Measurements from ENCODE around the gene THNSL1.

Gene THNSL1

DNA sequence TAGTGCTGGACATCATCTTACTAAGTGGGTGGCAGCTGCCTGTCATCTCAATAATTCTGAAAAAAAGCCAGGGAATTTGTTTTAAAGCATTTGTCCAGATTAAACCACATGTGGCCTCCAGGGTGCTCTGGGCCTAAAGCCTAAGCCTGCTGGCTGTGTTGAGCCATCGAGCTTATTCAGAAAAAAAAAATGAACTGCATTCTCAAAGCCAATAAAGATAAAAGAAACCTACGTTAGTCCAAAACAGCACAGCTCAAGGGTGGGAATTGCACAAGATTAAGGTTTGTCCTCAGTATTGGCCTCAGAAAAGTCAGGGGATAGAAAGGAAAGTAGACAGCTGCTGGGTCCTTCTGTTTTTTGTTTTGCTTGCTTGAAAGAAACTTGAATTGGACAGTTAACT is 41.4 kb upstream of the THNSL1 start:
- H3K4me2 ChIP-seq (ENCODE audit: low read depth, low read length, poor library complexity, severe bottlenecking) = no peak overlapping the region
- H3K4me1 ChIP-seq (ENCODE audit: insufficient read depth, low read length, poor library complexity, severe bottlenecking) = no peaks in the 10 kb centered on the region
- TF ChIP-seq EZH2phosphoT487 (IDR thresholded peaks at IDR 0.05; ENCODE audit: borderline replicate concordance) (no peak), CTCF (conservative IDR thresholded peaks at IDR 0.05; ENCODE audit: low read length) (no peak)
- H3K36me3 ChIP-seq (ENCODE audit: insufficient read depth, low read length) = no peaks in the 10 kb centered on the region
- no peaks in the 10 kb centered on the region for H3K9me3 ChIP-seq (ENCODE audit: insufficient read depth, low read depth, low read length)
- H2AFZ ChIP-seq (ENCODE audit: low read length) = no peak overlapping the region
- no peaks in the 10 kb centered on the region for H4K20me1 ChIP-seq (ENCODE audit: insufficient read depth, low read length, poor library complexity, severe bottlenecking)
- no peaks in the 10 kb centered on the region for H3F3A ChIP-seq (ENCODE audit: low read depth)
- H3K27me3 ChIP-seq (ENCODE audit: insufficient read depth, low read length, poor library complexity, severe bottlenecking) = no peaks in the 10 kb centered on the region
- H3K9ac ChIP-seq (ENCODE audit: low read depth, low read length, poor library complexity, severe bottlenecking) = no peak overlapping the region
- no peak overlapping the region for H3K4me3 ChIP-seq (ENCODE audit: low read length, poor library complexity, severe bottlenecking)
- no peaks in the 10 kb centered on the region for H3K79me2 ChIP-seq (ENCODE audit: insufficient read depth, low read length)
- no peaks in the 10 kb centered on the region for H3K9me2 ChIP-seq (replicated peaks; ENCODE audit: low read depth, low read length)

DNA sequence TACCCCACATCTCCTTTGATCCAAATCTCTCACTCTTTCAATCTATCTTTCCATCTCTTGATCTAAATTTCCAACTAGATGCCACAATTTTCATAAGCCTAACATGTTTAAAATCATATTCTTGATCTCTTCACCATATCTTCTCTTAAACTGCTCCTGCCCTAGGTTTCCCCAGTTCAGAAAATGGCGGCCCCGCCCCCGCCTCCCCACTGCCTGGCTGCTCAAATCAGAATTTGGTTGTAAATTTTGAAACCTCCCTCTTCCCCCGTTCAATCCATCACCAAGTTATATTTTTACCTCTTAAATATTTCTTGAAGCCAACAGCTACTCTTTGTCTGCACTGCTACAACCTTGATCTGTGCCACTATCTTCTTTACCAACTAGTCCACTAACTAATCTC is 36.7 kb upstream of the THNSL1 start:
- no peak overlapping the region for H3K4me3 ChIP-seq (ENCODE audit: low read length, poor library complexity, severe bottlenecking)
- TF ChIP-seq CTCF (conservative IDR thresholded peaks at IDR 0.05; ENCODE audit: low read length) = no peak
- no peak for TF ChIP-seq EZH2phosphoT487 (IDR thresholded peaks at IDR 0.05; ENCODE audit: borderline replicate concordance)
- no peaks in the 10 kb centered on the region for H3K4me1 ChIP-seq (ENCODE audit: insufficient read depth, low read length, poor library complexity, severe bottlenecking)
- H3F3A ChIP-seq (ENCODE audit: low read depth) = no peaks in the 10 kb centered on the region
- no peak overlapping the region for H2AFZ ChIP-seq (ENCODE audit: low read length)
- H3K9ac ChIP-seq (ENCODE audit: low read depth, low read length, poor library complexity, severe bottlenecking) = no peak overlapping the region
- H3K79me2 ChIP-seq (ENCODE audit: insufficient read depth, low read length) = no peaks in the 10 kb centered on the region
- H3K9me2 ChIP-seq (replicated peaks; ENCODE audit: low read depth, low read length) = no peaks in the 10 kb centered on the region
- H3K27me3 ChIP-seq (ENCODE audit: insufficient read depth, low read length, poor library complexity, severe bottlenecking) = no peaks in the 10 kb centered on the region
- no peaks in the 10 kb centered on the region for H3K9me3 ChIP-seq (ENCODE audit: insufficient read depth, low read depth, low read length)
- H4K20me1 ChIP-seq (ENCODE audit: insufficient read depth, low read length, poor library complexity, severe bottlenecking) = no peaks in the 10 kb centered on the region
- H3K4me2 ChIP-seq (ENCODE audit: low read depth, low read length, poor library complexity, severe bottlenecking) = no peak overlapping the region
- H3K36me3 ChIP-seq (ENCODE audit: insufficient read depth, low read length) = no peaks in the 10 kb centered on the region

- no peak for TF ChIP-seq EZH2phosphoT487 (IDR thresholded peaks at IDR 0.05; ENCODE audit: borderline replicate concordance)
- Histone ChIP-seq H3K4me1 (ENCODE audit: insufficient read depth, low read length, poor library complexity, severe bottlenecking) (no peaks in the 10 kb centered on the region), H3K27me3 (ENCODE audit: insufficient read depth, low read length, poor library complexity, severe bottlenecking) (no peaks in the 10 kb centered on the region), H3K9ac (ENCODE audit: low read depth, low read length, poor library complexity, severe bottlenecking) (no peak overlapping the region), H3K79me2 (ENCODE audit: insufficient read depth, low read length) (no peaks in the 10 kb centered on the region), H3K36me3 (ENCODE audit: insufficient read depth, low read length) (no peaks in the 10 kb centered on the region), H4K20me1 (ENCODE audit: insufficient read depth, low read length, poor library complexity, severe bottlenecking) (no peaks in the 10 kb centered on the region), H3K4me2 (ENCODE audit: low read depth, low read length, poor library complexity, severe bottlenecking) (no peak overlapping the region), H2AFZ (ENCODE audit: low read length) (no peak overlapping the region), H3K4me3 (ENCODE audit: low read length, poor library complexity, severe bottlenecking) (no peak overlapping the region), H3K9me3 (ENCODE audit: insufficient read depth, low read depth, low read length) (no peaks in the 10 kb centered on the region), H3K9me2 (replicated peaks; ENCODE audit: low read depth, low read length) (no peaks in the 10 kb centered on the region), H3F3A (ENCODE audit: low read depth) (no peaks in the 10 kb centered on the region)
Measured at GRCh38 chr10:24981161-24981710, 35.2 kb upstream of the THNSL1 start.

All from Loucy (cell line).